Astrocyte of the cerebellum (primary cell): ENCODE data around the gene RSPH3.

ENCODE experiments used
- DNase-seq: peaks from one replicate; pipeline ENCODE4 v3.0.0-alpha.2; 2011; ENCODE audit warnings: low read depth
- H3K4me3 ChIP-seq: 2 replicates; pipeline ENCODE4 v1.5.1; 2011; ENCODE audit warnings: mild to moderate bottlenecking, low read depth, low read length, moderate library complexity
- CTCF ChIP-seq: IDR thresholded peaks from 2 replicates; pipeline ENCODE4 v1.5.1; 2012; ENCODE audit warnings: low read length, low read depth, moderate library complexity, mild to moderate bottlenecking; ENCODE audit errors: missing control alignments
- in situ Hi-C: cut with HindIII; loops from 2 replicates; pipeline ENCODE4 v1.10.0; 2017; ENCODE audit warnings: low sequenced_read_pairs

RSPH3 gene

GRCh38 chr6:158999666-159000403, at the start of gene RSPH3:
TSS of gene RSPH3 (minus strand) at chr6:159000202. CDS start at chr6:158999550, 652 bp downstream.
- DNase-seq, result peak; percentile 67
- H3K4me3 ChIP-seq, result peak within 1 kb of the TSS; percentile 86
- TF ChIP-seq CTCF, result peak; percentile 17
- in situ Hi-C loops, result no loop called here

- TF ChIP-seq CTCF, result no peak
- in situ Hi-C loops, result no loop called here
- no peak for DNase-seq
- H3K4me3 ChIP-seq, result no peak overlapping the region
Observed at GRCh38 chr6:159047891-159048685, 48.1 kb upstream of the RSPH3 start.

GRCh38 chr6:159045801-159046200, 45.8 kb upstream of the RSPH3 start:
- in situ Hi-C loops, result no loop called here
- no peak overlapping the region for H3K4me3 ChIP-seq
- TF ChIP-seq CTCF, result no peak
- DNase-seq, result no peak

GRCh38 chr6:159044899-159045727, 45.1 kb upstream of the RSPH3 start, which contains the start of gene TAGAP:
TSS of gene TAGAP (minus strand) at chr6:159044991. CDS start at chr6:159044146, 845 bp downstream.
- in situ Hi-C loops, result no loop called here
- TF ChIP-seq CTCF, result no peak
- DNase-seq, result no peak
- H3K4me3 ChIP-seq, result no peak within 1 kb of the TSS

- no peak for DNase-seq
- in situ Hi-C loops, result no loop called here
- no peak for TF ChIP-seq CTCF
- no peak overlapping the region for H3K4me3 ChIP-seq
Observed at GRCh38 chr6:159043947-159044346, 43.9 kb upstream of the RSPH3 start.

- DNase-seq, result no peak
- TF ChIP-seq CTCF, result no peak
- in situ Hi-C loops, result no loop called here
- H3K4me3 ChIP-seq, result no peak overlapping the region
Observed at GRCh38 chr6:159043251-159043650, 43.2 kb upstream of the RSPH3 start.
